GM18505 (cell line): ENCODE measurements around the gene RTCA.
"Not testable (repeated sequence)": the region's sequence is repeated elsewhere in the genome, so short reads cannot be mapped to it uniquely, and the experiment has no call there.

Source experiments
- ATAC-seq: cut with Tn5 transposase; IDR thresholded peaks from one replicate; pipeline ENCODE4 v1.9.1; 2021; ENCODE audit not compliant: unreplicated experiment
- POLR2A ChIP-seq: IDR thresholded peaks from 4 replicates; pipeline ENCODE4 v1.6.1; 2011; ENCODE audit warnings: borderline replicate concordance; ENCODE audit not compliant: insufficient read depth, insufficient read length; ENCODE audit errors: extremely low read depth

The RTCA gene

GRCh38 chr1:100306735-100307313, 40.8 kb downstream of the RTCA start:
- TF ChIP-seq POLR2A = no peak
- ATAC-seq = no peak

GRCh38 chr1:100308777-100309176, 42.8 kb downstream of the RTCA start:
- TF ChIP-seq POLR2A = no peak
- no peak for ATAC-seq

GRCh38 chr1:100309863-100310262, 43.8 kb downstream of the RTCA start:
- TF ChIP-seq POLR2A = no peak
- no peak for ATAC-seq

- ATAC-seq = no peak
- TF ChIP-seq POLR2A = no peak
Observed at GRCh38 chr1:100313382-100313781, 47.4 kb downstream of the RTCA start.

- no peak for ATAC-seq
- TF ChIP-seq POLR2A = no peak
Observed at GRCh38 chr1:100316622-100317021, 50.6 kb downstream of the RTCA start.

- ATAC-seq = no peak
- no peak for TF ChIP-seq POLR2A
Observed at GRCh38 chr1:100320311-100321099, 54.5 kb downstream of the RTCA start.

GRCh38 chr1:100321100-100321493, 55.1 kb downstream of the RTCA start:
- ATAC-seq = no peak
- no peak for TF ChIP-seq POLR2A

- no peak for TF ChIP-seq POLR2A
- ATAC-seq = no peak
Observed at GRCh38 chr1:100321506-100321905, 55.5 kb downstream of the RTCA start.

- no peak for TF ChIP-seq POLR2A
- ATAC-seq = no peak
Observed at GRCh38 chr1:100322436-100323211, 56.6 kb downstream of the RTCA start.

- no peak for TF ChIP-seq POLR2A
- no peak for ATAC-seq
Observed at GRCh38 chr1:100323419-100324106, 57.5 kb downstream of the RTCA start.

- no peak for TF ChIP-seq POLR2A
- no peak for ATAC-seq
Observed at GRCh38 chr1:100325415-100326324, 59.7 kb downstream of the RTCA start.

GRCh38 chr1:100326325-100326670, 60.3 kb downstream of the RTCA start:
- not testable (repeated sequence) for ATAC-seq

- TF ChIP-seq POLR2A = no peak
- ATAC-seq = no peak
Observed at GRCh38 chr1:100328133-100328532, 62.1 kb downstream of the RTCA start.

- not testable (repeated sequence) for ATAC-seq
Observed at GRCh38 chr1:100331146-100331545, 65.1 kb downstream of the RTCA start.
